ENCODE measurements around the gene NUP50. TPM values are rescaled to one million over a fixed set of nuclear protein-coding genes. Genes with fewer than 3 reads are reported as not detected.
A peak's percentile ranks its signal among the peaks of the same experiment; 100 is the strongest.

NUP50 gene
- total RNA-seq, 1 experiment from 2014 or later = 134 TPM

- Mint-ChIP-seq H3K36me3 (ENCODE audit: insufficient read depth in 1 of 3, low read depth in 3 of 3) (peaks cover 4 to 16% (median 5%) of the 10 kb centered on the region in 3 experiments), H3K27ac (0 out of 7 replicates have a peak overlapping the region, but pooled peaks of 1 of the 3 experiments have one; percentile 25), H3K4me1 (no peaks in the 10 kb centered on the region), H3K4me3 (no peak overlapping the region), H3K27me3 (ENCODE audit: low read depth) (peaks cover 2% of the 10 kb centered on the region; the same call in 1 of the 2 replicates), H3K9me3 (peaks cover 14 to 18% of the 10 kb centered on the region in 2 experiments)
- Histone ChIP-seq H3K9ac (ENCODE audit: extremely low read depth, insufficient read length, low read length) (no peak overlapping the region), H3K79me1 (ENCODE audit: insufficient read depth, low read depth, low read length, poor library complexity, severe bottlenecking) (no peaks in the 10 kb centered on the region), H2AK5ac (ENCODE audit: insufficient read length, low read length) (no peak overlapping the region), H2AFZ (ENCODE audit: low read length) (no peak overlapping the region), H3K4me1 (ENCODE audit: insufficient read depth, low read length) (no peaks in the 10 kb centered on the region), H4K20me1 (ENCODE audit: control insufficient read depth, insufficient read depth, insufficient read length) (no peaks in the 10 kb centered on the region), H3K27me3 (ENCODE audit: insufficient read depth, low read length) (no peaks in the 10 kb centered on the region), H3T11ph (ENCODE audit: low read length) (no peak overlapping the region), H3K56ac (ENCODE audit: insufficient read length, low read depth, low read length) (no peak overlapping the region), H2BK15ac (ENCODE audit: low read depth, low read length) (no peak overlapping the region), H2BK120ac (ENCODE audit: low read depth, low read length, poor library complexity, severe bottlenecking) (no peak overlapping the region), H3K4me2 (ENCODE audit: insufficient read depth, insufficient read length, low read length) (no peak overlapping the region), H3K4ac (ENCODE audit: low read depth, low read length) (no peak overlapping the region), H3K79me2 (ENCODE audit: insufficient read depth, low read length) (no peaks in the 10 kb centered on the region), H4K8ac (replicated peaks; ENCODE audit: insufficient read length, low read depth, low read length) (no peak overlapping the region), H3K23me2 (ENCODE audit: insufficient read length, low read depth, low read length, poor library complexity, severe bottlenecking) (no peaks in the 10 kb centered on the region), H4K91ac (ENCODE audit: insufficient read length, low read depth, low read length) (no peak overlapping the region), H4K5ac (ENCODE audit: insufficient read length, low read depth, low read length) (no peak overlapping the region), H2BK12ac (ENCODE audit: insufficient read length, low read depth, low read length) (no peak overlapping the region), H3K9me3 (ENCODE audit: control insufficient read depth, low read depth, low read length) (peaks cover 4% of the 10 kb centered on the region), H3K18ac (ENCODE audit: insufficient read length, low read depth, low read length) (no peak overlapping the region), H2BK5ac (ENCODE audit: insufficient read length, low read length) (no peak overlapping the region), H3K27ac (ENCODE audit: insufficient read length, low read depth, low read length) (no peak overlapping the region), H3K23ac (ENCODE audit: insufficient read length, low read depth, low read length) (no peak overlapping the region), H2BK20ac (ENCODE audit: low read depth, low read length, poor library complexity, severe bottlenecking) (no peak overlapping the region), H3K14ac (ENCODE audit: insufficient read depth, low read length) (no peak overlapping the region)
- no CpG with 5 or more reads among the region's 6 CpGs for WGBS (ENCODE audit: extremely low coverage, insufficient read length, low lambda C conversion rate)
- TF ChIP-seq CTCF (conservative IDR thresholded peaks at IDR 0.05) = no peak
- DNase-seq = no peak
These were observed 24.0 kb upstream of the NUP50 start for GRCh38 chr22:45139693-45140092.
